GM21423 (cell line): ENCODE results near the gene CEACAM19.
"Not testable (repeated sequence)": the region's sequence is repeated elsewhere in the genome, so short reads cannot be mapped to it uniquely, and the experiment has no call there.

Experiments
- ATAC-seq: cut with Tn5 transposase; IDR thresholded peaks from one replicate; pipeline ENCODE4 v1.9.1; 2021; ENCODE audit warnings: mild to moderate bottlenecking, moderate library complexity; ENCODE audit not compliant: unreplicated experiment

The CEACAM19 gene

DNA sequence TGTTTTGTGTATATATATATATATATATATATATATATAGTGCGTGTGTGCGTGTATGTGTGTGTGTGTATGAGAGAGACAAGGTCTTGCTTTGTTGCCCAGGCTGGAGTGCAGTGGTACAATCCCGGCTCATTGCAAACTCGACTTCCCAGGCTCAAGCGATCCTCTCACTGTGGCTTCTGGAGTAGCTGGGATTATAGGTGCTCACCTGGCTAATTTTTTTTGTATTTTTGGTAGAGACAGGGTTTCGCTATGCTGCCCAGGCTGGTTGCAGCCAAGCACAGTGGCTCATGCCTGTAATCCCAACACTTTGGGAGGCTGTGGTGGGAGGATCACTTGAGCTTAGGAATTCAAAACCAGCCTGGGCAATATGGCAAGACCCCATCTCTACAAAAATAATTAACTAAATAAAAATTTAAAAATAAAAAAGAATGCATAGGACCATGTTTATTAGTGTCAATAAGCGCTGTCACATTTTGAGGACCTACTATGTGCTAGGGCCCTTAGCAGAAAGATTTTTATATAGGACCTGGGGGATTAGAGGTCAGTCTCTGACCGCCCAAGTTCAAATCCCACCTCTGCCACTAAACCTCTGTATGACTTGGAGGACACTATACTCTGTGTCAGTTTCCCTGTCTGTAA, 25.8 kb upstream of the CEACAM19 start:
- ATAC-seq, result no peak

DNA sequence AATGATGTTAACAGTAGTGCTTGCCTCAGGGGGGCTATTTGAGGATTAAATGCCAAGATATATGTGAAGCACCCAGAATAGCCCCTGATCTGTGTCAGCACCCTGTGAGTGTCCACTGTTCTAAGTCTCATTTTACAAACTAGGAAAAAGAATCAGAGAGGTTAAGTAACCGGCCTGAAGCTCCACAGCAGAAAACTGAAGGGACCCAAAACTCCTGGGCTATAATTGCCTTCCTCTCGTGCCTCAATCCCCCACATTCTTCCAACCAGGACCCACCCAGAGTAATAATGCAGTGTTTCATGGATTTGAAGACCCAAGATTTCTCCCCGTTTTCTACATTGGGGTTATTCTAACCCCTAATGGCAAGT, 25.2 kb upstream of the CEACAM19 start:
- no peak for ATAC-seq

DNA sequence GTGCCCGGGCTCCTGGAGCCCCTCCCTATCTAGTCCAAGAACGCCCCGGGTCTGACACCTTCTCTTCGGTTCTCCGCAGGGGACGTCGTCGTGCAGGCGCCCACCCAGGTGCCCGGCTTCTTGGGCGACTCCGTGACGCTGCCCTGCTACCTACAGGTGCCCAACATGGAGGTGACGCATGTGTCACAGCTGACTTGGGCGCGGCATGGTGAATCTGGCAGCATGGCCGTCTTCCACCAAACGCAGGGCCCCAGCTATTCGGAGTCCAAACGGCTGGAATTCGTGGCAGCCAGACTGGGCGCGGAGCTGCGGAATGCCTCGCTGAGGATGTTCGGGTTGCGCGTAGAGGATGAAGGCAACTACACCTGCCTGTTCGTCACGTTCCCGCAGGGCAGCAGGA, 24.1 kb upstream of the CEACAM19 start:
- ATAC-seq, result no peak

DNA sequence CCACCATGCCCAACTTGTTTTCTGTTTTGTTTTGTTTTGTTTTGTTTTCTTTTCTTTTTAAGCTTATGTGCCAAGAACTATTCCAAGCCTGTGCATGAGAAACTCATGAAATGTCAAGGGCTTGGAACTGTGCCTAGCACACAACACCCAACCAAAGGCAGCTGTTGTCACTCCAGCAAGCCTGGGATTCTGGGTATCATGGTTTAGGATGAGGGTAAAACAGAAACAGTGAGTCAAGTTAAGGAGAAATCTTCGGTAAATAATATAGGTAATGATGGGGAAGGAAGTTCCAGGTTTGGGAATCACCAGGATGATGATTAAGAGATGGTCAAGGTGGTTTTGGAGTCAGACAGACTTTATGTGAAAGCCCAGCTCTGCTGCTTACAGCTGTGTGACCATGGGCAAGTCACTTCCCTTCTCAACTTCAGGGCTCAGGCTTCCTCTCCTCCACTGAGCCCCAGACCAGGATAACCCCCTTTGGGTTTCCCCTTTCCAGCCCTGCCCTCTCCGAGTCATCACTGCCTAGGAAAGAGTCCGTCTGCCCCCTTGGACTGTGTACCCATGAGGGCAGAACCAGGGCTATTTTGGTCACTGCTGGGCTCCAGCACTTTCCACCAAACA, 22.5 kb upstream of the CEACAM19 start:
- no peak for ATAC-seq

DNA sequence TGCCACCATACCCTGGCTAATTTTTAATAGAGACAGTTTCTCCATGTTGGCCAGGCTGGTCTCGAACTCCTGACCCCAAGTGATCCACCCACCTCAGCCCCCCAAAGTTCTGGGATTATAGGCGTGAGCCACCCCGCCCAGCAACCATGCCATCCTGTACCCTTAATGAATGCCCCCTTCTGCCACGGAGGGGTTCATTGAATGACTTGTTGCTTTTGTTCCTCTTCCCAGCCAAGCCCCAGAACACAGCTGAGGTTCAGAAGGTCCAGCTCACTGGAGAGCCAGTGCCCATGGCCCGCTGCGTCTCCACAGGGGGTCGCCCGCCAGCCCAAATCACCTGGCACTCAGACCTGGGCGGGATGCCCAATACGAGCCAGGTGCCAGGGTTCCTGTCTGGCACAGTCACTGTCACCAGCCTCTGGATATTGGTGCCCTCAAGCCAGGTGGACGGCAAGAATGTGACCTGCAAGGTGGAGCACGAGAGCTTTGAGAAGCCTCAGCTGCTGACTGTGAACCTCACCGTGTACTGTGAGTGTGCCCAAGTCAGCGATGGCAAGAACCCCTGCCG, 21.6 kb upstream of the CEACAM19 start:
- no peak for ATAC-seq

DNA sequence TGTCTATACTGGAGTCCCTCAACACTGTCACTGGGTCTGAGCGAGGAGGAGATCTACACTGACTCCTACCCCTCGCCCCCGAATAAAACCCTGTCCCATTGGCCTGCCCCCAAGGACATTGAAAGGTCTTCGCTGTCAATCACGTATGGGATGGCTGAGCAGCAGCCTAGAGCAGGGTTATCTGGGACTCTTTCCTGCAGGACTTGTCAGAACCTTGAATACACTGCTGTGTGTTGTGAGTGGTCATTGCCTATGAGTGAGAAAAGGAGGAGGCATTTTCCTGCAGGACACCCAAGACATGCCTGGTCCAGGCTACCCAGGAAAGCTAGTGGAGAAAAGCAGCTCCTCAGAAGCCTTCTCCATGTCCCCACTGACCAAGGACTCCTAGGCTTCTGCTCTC, 17.9 kb upstream of the CEACAM19 start:
- no peak for ATAC-seq

DNA sequence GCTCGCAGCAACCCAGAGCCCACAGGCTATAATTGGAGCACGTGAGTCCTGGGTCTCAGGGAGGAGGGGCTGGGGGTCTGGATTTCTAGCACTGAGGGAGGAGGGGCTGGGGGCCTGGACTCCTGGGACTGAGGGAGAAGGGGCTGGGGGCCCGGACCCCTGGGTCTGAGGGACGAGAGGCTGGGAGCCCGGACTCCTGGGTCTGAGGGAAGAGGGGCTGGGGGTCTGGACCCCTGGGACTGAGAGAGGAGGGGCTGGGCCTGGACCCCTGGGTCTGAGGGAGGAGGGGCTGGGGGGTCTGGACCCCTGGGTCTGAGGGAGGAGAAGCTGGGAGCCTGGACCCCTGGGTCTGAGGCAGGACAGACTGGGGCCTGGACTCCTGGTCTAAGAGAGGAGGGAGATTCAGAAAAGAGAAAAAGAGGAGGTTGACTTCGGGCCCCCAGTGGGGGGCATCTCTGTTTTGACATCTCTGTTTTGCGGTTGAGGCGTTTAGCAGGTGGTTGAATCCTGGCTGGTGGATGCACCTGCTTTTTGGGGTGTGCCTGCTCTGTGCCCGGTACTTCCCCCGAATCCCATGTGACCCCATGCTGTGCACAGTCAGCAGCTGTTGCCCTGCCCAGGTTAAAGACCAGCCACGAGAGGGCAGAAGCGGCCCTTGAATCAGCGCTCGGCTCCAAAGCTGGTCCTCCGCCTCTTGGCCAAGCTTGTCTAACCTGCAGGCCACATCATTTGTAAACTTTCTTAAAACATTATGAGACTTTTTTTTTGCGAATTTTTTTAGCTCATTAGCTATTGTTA, 17.1 kb upstream of the CEACAM19 start:
- peak; percentile 85 for ATAC-seq

DNA sequence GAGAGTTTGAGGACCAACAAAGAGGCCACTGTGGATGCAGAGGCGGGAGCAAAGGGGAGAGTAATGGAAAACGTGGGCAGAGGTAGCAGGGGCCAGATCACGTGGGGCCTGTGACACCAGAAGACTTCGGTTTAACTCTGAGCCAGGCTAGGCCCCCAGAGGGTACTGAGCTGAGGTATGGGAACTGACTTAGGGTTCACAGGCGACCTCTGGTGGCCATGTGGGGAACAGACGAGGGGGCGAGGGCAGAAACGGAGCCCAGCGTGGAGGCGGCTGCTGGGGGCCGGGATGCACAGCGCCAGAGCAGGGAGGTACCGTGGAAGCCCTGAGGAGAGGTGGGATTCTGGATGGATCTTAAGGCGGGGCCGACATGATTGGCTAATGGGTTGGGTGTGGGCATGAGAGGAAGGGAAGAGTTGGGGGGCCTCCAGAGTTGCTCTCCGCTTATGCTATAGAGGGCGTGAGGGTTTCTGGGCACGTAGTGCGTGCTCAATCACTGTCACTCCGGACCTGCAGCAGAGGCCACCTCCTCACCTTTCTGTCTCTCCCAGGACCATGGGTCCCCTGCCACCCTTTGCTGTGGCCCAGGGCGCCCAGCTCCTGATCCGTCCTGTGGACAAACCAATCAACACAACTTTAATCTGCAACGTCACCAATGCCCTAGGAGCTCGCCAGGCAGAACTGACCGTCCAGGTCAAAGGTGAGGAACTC, 13.9 kb upstream of the CEACAM19 start:
- ATAC-seq, result no peak

DNA sequence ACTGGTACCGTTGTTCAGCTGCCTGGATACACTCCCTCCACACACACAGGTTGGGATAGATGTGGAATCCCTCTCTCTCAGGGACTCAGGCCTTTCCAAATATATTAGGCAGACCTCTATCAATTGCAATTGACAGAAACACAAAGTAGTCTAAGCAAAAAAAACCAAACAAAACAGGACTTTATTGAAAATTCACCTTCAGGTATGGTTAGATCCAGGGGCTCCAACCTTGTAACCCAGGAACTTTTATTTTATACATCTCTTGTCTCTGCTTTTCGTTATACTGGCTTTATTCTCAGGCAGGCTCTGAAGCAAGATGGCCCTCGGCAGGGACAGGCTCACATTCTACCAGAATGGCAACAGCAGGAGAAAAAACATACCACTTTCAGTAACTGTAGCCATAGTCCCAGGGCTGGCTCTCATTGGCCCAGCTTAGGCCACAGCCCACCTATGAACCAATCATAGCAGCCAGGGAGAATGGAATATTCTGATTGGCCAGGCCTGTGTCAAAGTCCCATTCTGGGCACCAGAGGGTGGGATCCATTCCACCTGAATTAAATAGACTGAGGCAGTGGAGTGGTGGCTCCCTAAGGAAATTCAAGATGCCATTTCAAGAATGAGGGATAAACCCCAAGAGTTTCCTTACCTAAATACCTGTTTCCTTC, 13.1 kb upstream of the CEACAM19 start:
- no peak for ATAC-seq

DNA sequence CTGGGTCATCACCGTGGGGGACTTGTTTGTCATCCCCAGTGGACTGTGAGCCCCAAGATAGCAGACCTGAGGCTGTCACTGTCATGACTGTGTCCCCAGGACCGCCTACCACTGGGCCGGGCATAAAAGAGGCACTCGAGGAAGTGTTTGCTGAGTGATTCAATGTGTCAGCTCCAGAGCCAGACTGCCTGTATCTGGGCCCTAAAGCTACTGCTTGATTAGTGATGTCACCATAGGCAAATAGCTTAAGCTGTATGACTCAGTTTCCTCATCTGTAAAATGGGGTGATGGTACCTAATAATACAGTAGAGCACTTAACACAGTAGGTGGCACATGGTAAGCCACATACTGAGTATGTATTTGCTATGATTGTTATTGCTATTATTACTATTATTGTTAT, 11.2 kb upstream of the CEACAM19 start:
- ATAC-seq, result no peak

DNA sequence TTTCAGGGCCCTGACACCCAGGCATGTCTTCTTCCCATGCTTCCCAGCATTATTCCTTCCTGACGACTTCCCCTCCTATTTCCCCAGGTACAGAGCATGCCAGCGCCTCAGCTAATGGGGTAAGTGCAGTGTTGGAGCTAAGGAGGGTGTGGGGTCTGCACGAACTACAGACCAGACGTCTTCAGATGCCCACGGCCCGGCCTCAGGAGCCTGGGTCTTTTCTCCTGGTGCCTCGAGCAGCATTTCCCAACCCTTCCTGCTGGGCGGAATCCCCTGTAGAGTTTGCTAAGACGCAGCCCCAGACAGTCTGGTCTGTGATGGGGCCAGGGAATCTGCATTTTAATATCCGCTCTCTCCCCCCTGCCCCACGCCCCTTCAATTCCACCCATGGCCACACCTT, 10.1 kb upstream of the CEACAM19 start:
- no peak for ATAC-seq

DNA sequence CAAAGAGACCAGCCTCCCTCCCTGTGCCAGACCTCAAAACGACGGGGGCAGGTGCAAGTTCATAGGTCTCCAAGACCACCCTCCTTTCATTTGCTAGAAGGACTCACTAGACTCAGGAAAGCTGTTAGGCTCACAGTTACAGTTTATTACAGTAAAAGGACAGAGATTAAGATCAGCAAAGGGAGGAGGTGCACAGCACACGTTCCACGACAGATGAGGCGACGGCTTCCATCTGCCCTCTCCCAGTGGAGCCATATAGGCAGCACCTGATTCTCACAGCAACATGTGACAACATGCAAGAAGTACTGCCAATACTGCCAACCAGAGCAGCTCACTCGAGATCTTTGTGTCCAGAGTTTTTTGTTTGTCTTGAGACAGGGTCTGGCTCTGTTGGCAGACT, 9.4 kb upstream of the CEACAM19 start:
- ATAC-seq, result no peak

DNA sequence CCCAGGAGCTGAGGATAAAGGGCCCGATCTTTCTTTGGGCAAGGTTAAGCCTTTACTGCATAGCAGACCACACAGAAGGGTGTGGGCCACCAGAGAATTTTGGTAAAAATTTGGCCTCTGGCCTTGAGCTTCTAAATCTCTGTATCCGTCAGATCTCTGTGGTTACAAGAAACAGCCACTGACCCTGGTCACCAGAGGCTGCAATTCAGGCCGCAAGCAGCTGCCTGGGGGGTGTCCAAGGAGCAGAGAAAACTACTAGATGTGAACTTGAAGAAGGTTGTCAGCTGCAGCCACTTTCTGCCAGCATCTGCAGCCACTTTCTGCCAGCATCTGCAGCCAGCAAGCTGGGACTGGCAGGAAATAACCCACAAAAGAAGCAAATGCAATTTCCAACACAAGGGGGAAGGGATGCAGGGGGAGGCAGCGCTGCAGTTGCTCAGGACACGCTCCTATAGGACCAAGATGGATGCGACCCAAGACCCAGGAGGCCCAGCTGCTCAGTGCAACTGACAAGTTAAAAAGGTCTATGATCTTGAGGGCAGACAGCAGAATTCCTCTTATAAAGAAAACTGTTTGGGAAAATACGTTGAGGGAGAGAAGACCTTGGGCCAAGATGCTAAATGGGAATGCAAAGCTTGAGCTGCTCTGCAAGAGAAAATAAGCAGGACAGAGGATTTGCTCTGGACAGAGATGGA, 8.4 kb upstream of the CEACAM19 start:
- ATAC-seq, result no peak

DNA sequence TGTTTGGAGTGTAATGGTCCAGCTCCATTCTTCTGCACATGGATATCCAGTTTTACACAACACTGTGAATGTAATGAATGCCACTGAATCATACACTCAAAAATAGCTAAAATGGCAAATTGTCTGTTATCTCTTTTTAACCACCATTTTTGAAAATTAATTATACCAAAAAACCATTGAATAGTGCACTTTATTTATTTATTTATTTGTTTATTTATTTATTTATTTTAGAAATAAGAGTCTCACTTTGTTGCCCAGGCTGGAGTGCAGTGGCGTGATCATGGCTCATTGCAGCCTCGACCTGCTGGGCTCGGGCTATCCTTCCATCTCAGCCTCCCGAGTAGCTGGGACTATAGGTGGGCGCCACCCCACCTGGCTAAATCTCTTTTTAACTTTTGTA, 7.3 kb upstream of the CEACAM19 start:
- no peak for ATAC-seq

DNA sequence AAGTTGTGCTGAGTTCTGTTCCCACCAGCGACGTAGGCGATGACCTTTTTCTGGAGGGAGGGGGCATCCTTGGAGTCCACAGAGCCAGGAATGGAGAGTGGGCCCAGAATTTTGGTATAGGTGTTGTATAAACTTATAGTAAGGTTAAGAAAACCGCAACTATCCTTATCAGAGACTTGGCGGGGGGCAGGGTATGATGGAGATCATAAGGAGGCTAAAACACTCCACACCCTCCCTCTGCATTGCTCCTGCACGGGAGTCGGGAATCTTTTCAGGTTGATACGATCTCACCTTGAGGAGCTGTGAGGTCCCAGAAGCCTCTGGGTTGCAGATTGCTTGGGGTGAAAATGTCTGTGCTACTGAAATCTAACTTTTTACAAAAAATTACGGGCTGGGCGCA, 6.3 kb upstream of the CEACAM19 start:
- no peak for ATAC-seq

DNA sequence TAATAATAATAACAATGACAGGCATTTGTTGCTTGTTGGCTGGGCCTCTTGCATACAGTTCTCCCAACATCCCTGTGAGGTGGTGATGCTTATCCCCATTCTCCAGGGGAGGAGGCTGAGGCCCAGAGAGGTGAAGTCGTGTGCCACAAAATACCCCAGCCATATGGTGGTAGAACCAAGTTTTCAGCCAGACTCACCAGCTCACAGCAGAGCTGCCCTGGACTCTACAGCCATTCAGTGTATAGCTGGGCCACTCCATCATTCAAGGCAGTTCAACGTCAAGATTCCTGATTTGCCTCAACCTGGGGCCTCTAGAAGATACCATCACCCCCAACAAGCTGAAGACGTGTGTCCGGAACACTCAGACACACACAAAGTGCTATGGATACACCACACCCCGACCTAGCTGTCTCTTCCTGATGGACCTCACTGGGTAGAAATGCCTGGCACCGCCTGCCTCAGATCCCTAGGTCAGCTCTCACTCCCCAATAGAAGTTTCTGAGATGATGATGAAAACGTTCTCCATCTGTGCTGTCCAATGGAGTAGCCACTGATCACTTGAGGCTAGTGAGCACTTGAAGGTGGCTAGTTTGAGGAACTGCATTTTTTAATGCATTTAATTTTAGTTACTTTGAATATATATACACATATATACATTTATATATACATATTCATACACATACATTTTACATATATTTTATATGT, 4.3 kb upstream of the CEACAM19 start:
- ATAC-seq, result no peak

DNA sequence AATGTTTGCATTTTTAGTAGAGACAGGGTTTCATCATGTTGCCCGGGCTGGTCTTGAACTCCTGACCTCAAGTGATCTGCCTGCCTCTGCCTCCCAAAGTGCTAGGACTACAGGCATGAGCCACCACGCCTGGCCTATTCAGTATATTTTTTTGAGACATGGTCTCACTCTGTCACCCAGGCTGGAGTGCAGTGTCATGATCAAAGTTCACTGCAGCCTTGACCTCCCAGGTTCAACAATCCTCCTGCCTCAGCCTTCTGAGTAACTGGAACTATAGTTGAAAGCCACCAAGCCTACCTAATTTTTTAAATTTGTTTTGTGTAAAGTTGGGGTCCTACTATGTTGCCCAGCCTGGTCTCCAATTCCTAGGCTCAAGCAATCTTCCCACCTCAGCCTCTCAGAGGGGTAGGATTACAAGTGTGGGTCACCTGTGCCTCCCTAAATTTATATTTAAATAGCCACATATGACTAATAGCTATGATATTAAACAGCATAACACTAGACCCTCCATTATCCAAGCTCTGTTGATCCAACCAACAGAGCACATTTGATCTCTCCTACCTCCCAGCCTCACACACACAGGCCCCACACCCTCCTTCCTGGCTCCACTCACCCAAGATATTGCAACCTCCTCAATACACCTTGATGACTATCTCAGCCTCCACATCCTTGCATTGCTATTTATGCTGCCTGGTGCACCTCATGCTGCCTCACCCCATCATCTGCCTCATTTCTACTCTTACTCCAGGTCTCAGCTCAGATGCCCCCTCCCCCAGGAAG, 2.1 kb upstream of the CEACAM19 start:
- no peak for ATAC-seq

DNA sequence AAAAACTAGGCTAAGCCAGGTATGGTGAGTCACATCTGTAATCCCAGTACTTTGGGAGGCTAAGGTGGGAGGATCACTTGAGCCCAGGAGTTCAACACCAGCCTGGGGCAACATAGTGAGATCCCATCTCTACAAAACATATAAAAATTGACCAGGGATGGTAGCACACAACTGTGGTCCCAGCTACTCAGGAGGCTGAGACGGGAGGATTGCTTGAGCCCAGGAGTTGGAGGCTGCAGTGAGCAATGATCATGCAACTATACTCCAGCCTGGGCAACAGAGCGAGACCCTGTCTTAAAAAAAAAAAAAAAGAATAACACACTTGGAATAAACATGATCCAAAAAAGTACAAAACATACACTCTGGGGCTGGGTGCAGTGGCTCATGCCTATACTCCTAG, 1.3 kb upstream of the CEACAM19 start:
- not testable (repeated sequence) for ATAC-seq

DNA sequence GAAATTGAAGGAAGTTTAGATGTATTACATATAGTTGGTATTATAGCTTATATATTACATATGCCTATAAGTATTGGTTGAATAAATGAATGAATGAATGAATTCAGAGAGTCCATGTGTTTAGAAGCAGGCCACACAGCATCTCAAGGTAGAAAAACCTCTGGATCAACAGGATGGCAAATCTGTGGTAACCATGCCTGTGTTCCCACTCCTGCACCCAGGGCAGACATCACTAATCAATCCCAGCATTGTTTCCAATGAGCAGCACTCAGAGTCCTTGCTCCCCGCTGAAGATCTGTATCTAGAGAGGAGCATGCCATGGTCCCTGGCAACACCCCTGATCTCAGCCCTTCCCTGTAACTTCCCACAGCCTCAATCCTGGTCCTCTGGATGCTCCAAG, 944 bp downstream of the CEACAM19 start:
- no peak for ATAC-seq
